ENCODE results near the gene RNF166.

The RNF166 gene

GRCh38 chr16:88711750-88712340 lies 5.6 kb upstream of the RNF166 start:
- H3K4me3 ChIP-seq (ENCODE audit: low read depth, low read length) = no peak overlapping the region

GRCh38 chr16:88710556-88710955 lies 4.3 kb upstream of the RNF166 start:
- no peak overlapping the region for H3K4me3 ChIP-seq (ENCODE audit: low read depth, low read length)

GRCh38 chr16:88706965-88707826 lies 988 bp upstream of the RNF166 start:
- peak overlapping the region; percentile 95 for H3K4me3 ChIP-seq (ENCODE audit: low read depth, low read length)

- peak overlapping the region; percentile 95 for H3K4me3 ChIP-seq (ENCODE audit: low read depth, low read length)
Measured at GRCh38 chr16:88705801-88706228, 393 bp downstream of the RNF166 start.

- peak overlapping the region; percentile 95 for H3K4me3 ChIP-seq (ENCODE audit: low read depth, low read length)
Measured at GRCh38 chr16:88705076-88705684, 1.0 kb downstream of the RNF166 start.

GRCh38 chr16:88703486-88704309 lies 2.5 kb downstream of the RNF166 start:
- no peak overlapping the region for H3K4me3 ChIP-seq (ENCODE audit: low read depth, low read length)

GRCh38 chr16:88702371-88703210 lies 3.6 kb downstream of the RNF166 start:
- no peak overlapping the region for H3K4me3 ChIP-seq (ENCODE audit: low read depth, low read length)

GRCh38 chr16:88701581-88702370 lies 4.4 kb downstream of the RNF166 start:
- H3K4me3 ChIP-seq (ENCODE audit: low read depth, low read length) = no peak overlapping the region

GRCh38 chr16:88700636-88701482 lies 5.3 kb downstream of the RNF166 start:
- H3K4me3 ChIP-seq (ENCODE audit: low read depth, low read length) = no peak overlapping the region

- no peak overlapping the region for H3K4me3 ChIP-seq (ENCODE audit: low read depth, low read length)
Measured at GRCh38 chr16:88700322-88700635, 5.9 kb downstream of the RNF166 start.

- no peak overlapping the region for H3K4me3 ChIP-seq (ENCODE audit: low read depth, low read length)
Measured at GRCh38 chr16:88699180-88699579, 7.0 kb downstream of the RNF166 start.

GRCh38 chr16:88698646-88699045 lies 7.6 kb downstream of the RNF166 start:
- no peak overlapping the region for H3K4me3 ChIP-seq (ENCODE audit: low read depth, low read length)

GRCh38 chr16:88697831-88698615 lies 8.2 kb downstream of the RNF166 start:
- H3K4me3 ChIP-seq (ENCODE audit: low read depth, low read length) = no peak overlapping the region

GRCh38 chr16:88697116-88697830 lies 8.9 kb downstream of the RNF166 start:
- H3K4me3 ChIP-seq (ENCODE audit: low read depth, low read length) = no peak overlapping the region

GRCh38 chr16:88696441-88696840 lies 9.8 kb downstream of the RNF166 start:
- no peak overlapping the region for H3K4me3 ChIP-seq (ENCODE audit: low read depth, low read length)

GRCh38 chr16:88695753-88696152 lies 10.5 kb downstream of the RNF166 start:
- no peak overlapping the region for H3K4me3 ChIP-seq (ENCODE audit: low read depth, low read length)

GRCh38 chr16:88695218-88695617 lies 11.0 kb downstream of the RNF166 start:
- H3K4me3 ChIP-seq (ENCODE audit: low read depth, low read length) = no peak overlapping the region

Measured in iPS-11a (cell line).